Brain microvascular endothelial cell (primary cell): Measurements from ENCODE around the gene EFCC1.

Experiments used
- DNase-seq: peaks from one replicate; pipeline ENCODE4 v3.0.0-alpha.2; 2020
- H3K27ac ChIP-seq: fragments of 250-450 bp; sonication (Bioruptor Pico); 2 replicates; pipeline ENCODE4 v1.5.1; 2020; ENCODE audit warnings: mild to moderate bottlenecking, moderate library complexity
- H3K27me3 ChIP-seq: fragments of 250-450 bp; sonication (Bioruptor Pico); replicated peaks from 2 replicates; pipeline ENCODE4 v1.5.1; 2020; ENCODE audit warnings: mild to moderate bottlenecking
- H3K36me3 ChIP-seq: fragments of 250-450 bp; sonication (Bioruptor Pico); replicated peaks from 2 replicates; pipeline ENCODE4 v1.5.1; 2020; ENCODE audit warnings: mild to moderate bottlenecking
- H3K4me3 ChIP-seq: 2 replicates; pipeline ENCODE4 v1.5.1; 2011; ENCODE audit warnings: low read depth, mild to moderate bottlenecking, control low read depth, low read length, moderate library complexity
- in situ Hi-C: cut with HindIII; loops from 2 replicates; pipeline ENCODE4 v1.10.0; 2017; ENCODE audit warnings: low sequenced_read_pairs, low pct_ligation_motif_present
- TF ChIP-seq, protein P1 (sequence below): IDR thresholded peaks from 2 replicates; pipeline ENCODE4 v1.5.1; 2011; ENCODE audit warnings: low read depth, mild to moderate bottlenecking, moderate library complexity, low read length, control low read depth, inconsistent platforms; ENCODE audit errors: missing control alignments

Gene EFCC1

DNA sequence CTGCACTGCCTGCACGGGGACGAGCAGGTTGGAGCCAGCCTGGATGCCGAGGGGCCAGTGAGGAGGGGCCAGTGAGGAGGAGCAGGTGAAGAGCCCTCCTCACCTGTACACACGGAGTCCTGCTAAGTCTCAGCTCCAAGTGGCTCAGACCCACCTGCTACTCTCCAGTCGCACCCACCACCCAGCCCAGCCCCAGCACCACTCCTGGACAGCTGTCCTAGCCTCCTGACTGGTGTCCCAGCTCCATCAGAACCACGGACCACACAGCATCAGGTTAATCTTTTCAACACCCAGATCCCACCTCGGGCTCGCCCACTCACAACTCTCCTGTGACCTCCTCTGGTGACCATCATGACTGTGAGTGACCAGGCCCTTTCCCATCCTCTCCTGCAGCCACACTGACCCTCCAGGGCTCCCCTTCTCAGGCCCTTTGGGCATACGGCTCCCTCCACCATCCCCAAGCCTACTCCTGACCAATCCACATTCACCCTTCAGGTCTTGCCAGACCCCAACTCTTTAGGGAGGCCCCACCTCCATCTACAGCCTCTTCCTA is 13.8 kb downstream of the EFCC1 start:
- no peak for DNase-seq
- H3K27ac ChIP-seq = no peak overlapping the region
- no peaks in the 10 kb centered on the region for H3K27me3 ChIP-seq
- H3K4me3 ChIP-seq = no peak overlapping the region
- TF ChIP-seq, protein P1, sequence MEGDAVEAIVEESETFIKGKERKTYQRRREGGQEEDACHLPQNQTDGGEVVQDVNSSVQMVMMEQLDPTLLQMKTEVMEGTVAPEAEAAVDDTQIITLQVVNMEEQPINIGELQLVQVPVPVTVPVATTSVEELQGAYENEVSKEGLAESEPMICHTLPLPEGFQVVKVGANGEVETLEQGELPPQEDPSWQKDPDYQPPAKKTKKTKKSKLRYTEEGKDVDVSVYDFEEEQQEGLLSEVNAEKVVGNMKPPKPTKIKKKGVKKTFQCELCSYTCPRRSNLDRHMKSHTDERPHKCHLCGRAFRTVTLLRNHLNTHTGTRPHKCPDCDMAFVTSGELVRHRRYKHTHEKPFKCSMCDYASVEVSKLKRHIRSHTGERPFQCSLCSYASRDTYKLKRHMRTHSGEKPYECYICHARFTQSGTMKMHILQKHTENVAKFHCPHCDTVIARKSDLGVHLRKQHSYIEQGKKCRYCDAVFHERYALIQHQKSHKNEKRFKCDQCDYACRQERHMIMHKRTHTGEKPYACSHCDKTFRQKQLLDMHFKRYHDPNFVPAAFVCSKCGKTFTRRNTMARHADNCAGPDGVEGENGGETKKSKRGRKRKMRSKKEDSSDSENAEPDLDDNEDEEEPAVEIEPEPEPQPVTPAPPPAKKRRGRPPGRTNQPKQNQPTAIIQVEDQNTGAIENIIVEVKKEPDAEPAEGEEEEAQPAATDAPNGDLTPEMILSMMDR = no peak
- in situ Hi-C loops = no loop called here
- H3K36me3 ChIP-seq = no peaks in the 10 kb centered on the region

DNA sequence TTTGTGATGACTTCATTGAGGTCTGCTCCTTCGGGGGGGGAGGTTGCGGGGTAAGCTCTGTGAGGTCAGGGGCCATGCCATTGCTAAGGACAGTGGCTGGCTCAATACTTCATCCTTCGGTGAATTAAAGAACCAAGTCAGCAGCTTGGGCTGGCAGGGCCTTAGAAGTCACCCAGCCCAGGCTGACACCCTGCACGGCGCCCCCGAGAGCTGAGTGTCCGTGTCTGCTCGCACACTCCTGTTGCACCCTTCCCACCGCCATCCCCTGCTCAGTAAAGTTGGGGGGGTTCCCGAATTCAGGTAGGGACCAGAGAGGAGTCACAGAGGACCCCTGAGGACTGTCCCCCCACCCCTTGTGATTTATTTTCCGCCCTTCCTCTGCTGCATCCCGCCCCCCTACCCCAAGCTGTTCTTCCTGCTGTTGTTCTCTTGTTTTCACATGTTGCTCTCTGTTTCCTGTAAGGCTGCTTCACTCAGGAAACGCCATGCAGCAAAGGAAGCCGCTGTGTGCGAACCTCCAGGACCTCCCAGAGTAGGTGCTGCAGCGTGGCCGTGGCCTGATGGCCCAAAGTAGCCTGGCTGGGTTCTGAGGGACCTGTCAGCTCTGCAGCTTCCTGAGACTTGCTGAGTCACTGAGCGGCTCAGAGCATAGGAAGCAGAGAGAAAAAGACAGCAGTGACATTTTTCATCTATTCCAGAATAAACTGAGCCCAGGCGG is 14.4 kb downstream of the EFCC1 start:
- no peak overlapping the region for H3K27ac ChIP-seq

GRCh38 chr3:129016356-129016719 is 15.2 kb downstream of the EFCC1 start:
- H3K27ac ChIP-seq = no peak overlapping the region
- H3K27me3 ChIP-seq = no peaks in the 10 kb centered on the region
- no peak for DNase-seq
- in situ Hi-C loops = no loop called here
- no peaks in the 10 kb centered on the region for H3K36me3 ChIP-seq
- TF ChIP-seq, protein P1 = no peak
- H3K4me3 ChIP-seq = no peak overlapping the region

More for the DNA sequence above, 14.4 kb downstream of the EFCC1 start:
- Histone ChIP-seq H3K36me3 (no peaks in the 10 kb centered on the region), H3K27me3 (no peaks in the 10 kb centered on the region), H3K4me3 (no peak overlapping the region)
- no peak for DNase-seq
- in situ Hi-C loops = no loop called here
- TF ChIP-seq, protein P1 = no peak

- TF ChIP-seq, protein P1 = no peak
- DNase-seq = no peak
- in situ Hi-C loops = no loop called here
- Histone ChIP-seq H3K27me3 (no peaks in the 10 kb centered on the region), H3K36me3 (no peaks in the 10 kb centered on the region), H3K4me3 (no peak overlapping the region), H3K27ac (no peak overlapping the region)
Observed at GRCh38 chr3:129016720-129017483, 15.8 kb downstream of the EFCC1 start.

DNA sequence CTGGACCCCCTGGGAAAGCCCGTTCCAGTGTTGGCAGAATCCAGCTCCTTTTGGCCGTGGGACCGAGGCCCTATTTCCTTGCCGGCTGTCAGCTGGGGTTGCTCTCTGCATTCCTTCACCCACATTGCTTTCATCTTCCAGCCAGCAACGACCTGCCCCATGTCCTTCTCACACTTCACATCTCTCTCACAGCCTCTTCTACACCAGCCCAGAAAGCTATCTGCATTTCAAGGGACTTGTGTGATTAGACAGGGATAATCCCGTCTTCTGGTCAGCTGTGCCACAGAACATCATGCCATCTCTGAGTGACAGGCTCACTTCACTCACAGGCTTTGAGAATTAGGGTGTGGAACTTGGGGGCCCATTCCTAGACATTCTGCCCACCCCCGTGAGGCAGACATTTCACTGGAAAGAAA is 16.4 kb downstream of the EFCC1 start:
- Histone ChIP-seq H3K36me3 (no peaks in the 10 kb centered on the region), H3K27me3 (no peaks in the 10 kb centered on the region), H3K27ac (no peak overlapping the region), H3K4me3 (no peak overlapping the region)
- DNase-seq = no peak
- in situ Hi-C loops = no loop called here
- TF ChIP-seq, protein P1 = no peak
